ENCODE data around the gene JPH3. TPM values are rescaled to one million over a fixed set of nuclear protein-coding genes. Genes with fewer than 3 reads are reported as not detected.

The JPH3 gene
- total and polyA plus RNA-seq, 10 of the 15 experiments (the other 5 are each of a cell fraction or from before 2014, with no cell fraction given): 0.05 TPM; not detected in 9

GRCh38 chr16:87667443-87667842 lies 65.1 kb downstream of the JPH3 start:
- RAD21 ChIA-PET (ENCODE audit: unreplicated experiment): no interaction called here
- intact Hi-C loops (cut with micrococcal nuclease; ENCODE audit: unreplicated experiment): no loop called here
- 34% methylated on average over 7 of the region's 7 CpGs for WGBS (ENCODE audit: insufficient coverage, insufficient replicate concordance, low lambda C conversion rate, missing lambda C conversion rate)
- Histone ChIP-seq H3K4me1 (ENCODE audit: control insufficient read depth, insufficient read depth, low read length) (no peaks in the 10 kb centered on the region), H2AFZ (ENCODE audit: control insufficient read depth, low read depth, low read length) (no peak overlapping the region), H3K9me3 (replicated peaks; ENCODE audit: control insufficient read depth, insufficient read depth, low read length) (no peaks in the 10 kb centered on the region), H3K27me3 (replicated peaks in 1 of 2; ENCODE audit: control insufficient read depth in 2 of 2, insufficient read depth in 2 of 2, low read length in 1 of 2) (peaks cover 0 to 2% of the 10 kb centered on the region in 2 experiments; a peak in 2 of 4 replicates), H3K9ac (ENCODE audit: control insufficient read depth, insufficient read depth, low read length) (no peak overlapping the region), H4K20me1 (ENCODE audit: control insufficient read depth, insufficient read depth) (no peaks in the 10 kb centered on the region), H3K4me2 (ENCODE audit: control insufficient read depth, insufficient read depth) (no peak overlapping the region), H3K79me2 (ENCODE audit: control insufficient read depth, insufficient read depth, low read length) (no peaks in the 10 kb centered on the region), H3K4me3 (no peak overlapping the region), H3K36me3 (ENCODE audit: control insufficient read depth in 2 of 2, insufficient read depth in 2 of 2, low read length in 1 of 2) (no peaks in the 10 kb centered on the region), H3K27ac (ENCODE audit: control insufficient read depth, insufficient read depth) (no peak overlapping the region)
- ATAC-seq: no peak
- POLR2A ChIA-PET: no interaction called here
- CTCF ChIA-PET: no interaction called here
- no peak for DNase-seq (ENCODE audit: low read depth, low spot score)
- no TSS peak for BruUV-seq (replicated peaks)
- in situ Hi-C loops (cut with MboI): no loop called here
- TF ChIP-seq PML (IDR thresholded peaks at IDR 0.05; ENCODE audit: low read length) (no peak), NFIC (IDR thresholded peaks at IDR 0.05; ENCODE audit: low read depth, low read length) (no peak), NBN (IDR thresholded peaks at IDR 0.05) (no peak), IKZF2 (IDR thresholded peaks at IDR 0.05) (no peak), IRF3 (IDR thresholded peaks at IDR 0.05) (no peak), E2F4 (IDR thresholded peaks at IDR 0.05; ENCODE audit: low read depth, low read length) (no peak), SREBF1 (IDR thresholded peaks at IDR 0.05; ENCODE audit: low read length) (no peak), TARDBP (IDR thresholded peaks at IDR 0.05; ENCODE audit: borderline replicate concordance) (no peak), KAT2A (conservative IDR thresholded peaks at IDR 0.05; ENCODE audit: control insufficient read depth, low read depth, low read length) (no peak), PAX5 (IDR thresholded peaks at IDR 0.05; ENCODE audit: borderline replicate concordance, low read depth, low read length) (no peak), PRDM15 (CRISPR knock-in tag; IDR thresholded peaks at IDR 0.05) (no peak), E2F8 (IDR thresholded peaks at IDR 0.05; ENCODE audit: low read depth, partially characterized antibody) (no peak), BCLAF1 (IDR thresholded peaks at IDR 0.05) (no peak), MXI1 (IDR thresholded peaks at IDR 0.05; ENCODE audit: low read depth, low read length) (no peak)
- SMC1A ChIA-PET (ENCODE audit: uncharacterized antibody, unreplicated experiment): no interaction called here
- FAIRE-seq: no peak

Data from GM12878 (cell line).